Calu3 (cell line): Measurements from ENCODE around the gene REM2. TPM values are rescaled to one million over a fixed set of nuclear protein-coding genes. Genes with fewer than 3 reads are reported as not detected.

Source experiments
- BruUV-seq: library from RNA; stranded (reverse); fragments of 400-500 nt; replicated peaks from 2 replicates; lab custom pipeline; 2021; lab: Mats Ljungman, UMichigan
- CTCF ChIA-PET: fragments of 300-600 bp; sonication (Branson Sonifier 250); formaldehyde crosslinking; loops from one replicate; lab custom pipeline; 2022; ENCODE audit warnings: antibody characterized with exemption; lab: Charles Lee
- DNase-seq: peaks from one replicate; pipeline ENCODE4 v3.0.0; 2022
- H3K27ac Mint-ChIP-seq: one replicate; pipeline ENCODE4 v1.8.0; 2022; ENCODE audit warnings: mixed read lengths; ENCODE audit not compliant: unreplicated experiment
- H3K27me3 Mint-ChIP-seq: one replicate; pipeline ENCODE4 v1.8.0; 2022; ENCODE audit warnings: mixed read lengths; ENCODE audit not compliant: unreplicated experiment
- H3K36me3 Mint-ChIP-seq: one replicate; pipeline ENCODE4 v1.8.0; 2022; ENCODE audit warnings: mild to moderate bottlenecking, moderate library complexity, mixed read lengths; ENCODE audit not compliant: insufficient read depth, unreplicated experiment
- H3K4me1 Mint-ChIP-seq: one replicate; pipeline ENCODE4 v1.8.0; 2022; ENCODE audit warnings: mild to moderate bottlenecking, low read depth, mixed read lengths; ENCODE audit not compliant: unreplicated experiment
- H3K4me3 Mint-ChIP-seq: one replicate; pipeline ENCODE4 v1.8.0; 2022; ENCODE audit warnings: mild to moderate bottlenecking, low read depth, moderate library complexity, mixed read lengths; ENCODE audit not compliant: unreplicated experiment
- H3K9me3 Mint-ChIP-seq: one replicate; pipeline ENCODE4 v1.8.0; 2022; ENCODE audit warnings: low read depth, mixed read lengths; ENCODE audit not compliant: unreplicated experiment
- intact Hi-C: fragments of 100-400 bp; cut with micrococcal nuclease; formaldehyde crosslinking; loops from one replicate; pipeline ENCODE4 v1.10.0; 2022; ENCODE audit not compliant: unreplicated experiment
- total RNA-seq: library from RNA; stranded (reverse); gene quantifications from 2 replicates; pipeline ENCODE4 v1.2.3, GENCODE V29; 2022
- TF ChIP-seq, protein P1 (sequence below): fragments of 200-600 bp; IDR thresholded peaks from one replicate; pipeline ENCODE4 v1.8.0; 2022; ENCODE audit warnings: antibody characterized with exemption; ENCODE audit not compliant: unreplicated experiment

Gene REM2
- total RNA-seq, 1 experiment from 2014 or later, result 0.85 TPM

- TF ChIP-seq, protein P1, sequence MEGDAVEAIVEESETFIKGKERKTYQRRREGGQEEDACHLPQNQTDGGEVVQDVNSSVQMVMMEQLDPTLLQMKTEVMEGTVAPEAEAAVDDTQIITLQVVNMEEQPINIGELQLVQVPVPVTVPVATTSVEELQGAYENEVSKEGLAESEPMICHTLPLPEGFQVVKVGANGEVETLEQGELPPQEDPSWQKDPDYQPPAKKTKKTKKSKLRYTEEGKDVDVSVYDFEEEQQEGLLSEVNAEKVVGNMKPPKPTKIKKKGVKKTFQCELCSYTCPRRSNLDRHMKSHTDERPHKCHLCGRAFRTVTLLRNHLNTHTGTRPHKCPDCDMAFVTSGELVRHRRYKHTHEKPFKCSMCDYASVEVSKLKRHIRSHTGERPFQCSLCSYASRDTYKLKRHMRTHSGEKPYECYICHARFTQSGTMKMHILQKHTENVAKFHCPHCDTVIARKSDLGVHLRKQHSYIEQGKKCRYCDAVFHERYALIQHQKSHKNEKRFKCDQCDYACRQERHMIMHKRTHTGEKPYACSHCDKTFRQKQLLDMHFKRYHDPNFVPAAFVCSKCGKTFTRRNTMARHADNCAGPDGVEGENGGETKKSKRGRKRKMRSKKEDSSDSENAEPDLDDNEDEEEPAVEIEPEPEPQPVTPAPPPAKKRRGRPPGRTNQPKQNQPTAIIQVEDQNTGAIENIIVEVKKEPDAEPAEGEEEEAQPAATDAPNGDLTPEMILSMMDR, result no peak
- no peak for DNase-seq
- H3K27me3 Mint-ChIP-seq, result no peaks in the 10 kb centered on the region
- H3K4me3 Mint-ChIP-seq, result no peak overlapping the region
- H3K4me1 Mint-ChIP-seq, result peaks cover 21% of the 10 kb centered on the region
- intact Hi-C loops, result no loop called here
- H3K36me3 Mint-ChIP-seq, result peaks cover 38% of the 10 kb centered on the region
- no TSS peak for BruUV-seq
- no peak overlapping the region for H3K27ac Mint-ChIP-seq
- no peaks in the 10 kb centered on the region for H3K9me3 Mint-ChIP-seq
- CTCF ChIA-PET, result no interaction called here
Observed at GRCh38 chr14:22923746-22924145, 40.7 kb downstream of the REM2 start.

- no peak for DNase-seq
- no peaks in the 10 kb centered on the region for H3K27me3 Mint-ChIP-seq
- H3K36me3 Mint-ChIP-seq, result peaks cover 28% of the 10 kb centered on the region
- no peaks in the 10 kb centered on the region for H3K9me3 Mint-ChIP-seq
- H3K4me3 Mint-ChIP-seq, result no peak overlapping the region
- H3K4me1 Mint-ChIP-seq, result peaks cover 21% of the 10 kb centered on the region
- no TSS peak for BruUV-seq
- no peak overlapping the region for H3K27ac Mint-ChIP-seq
- TF ChIP-seq, protein P1, result no peak
- intact Hi-C loops, result no loop called here
- CTCF ChIA-PET, result no interaction called here
Observed at GRCh38 chr14:22925513-22925912, 42.5 kb downstream of the REM2 start.

- Mint-ChIP-seq H3K4me1 (peaks cover 21% of the 10 kb centered on the region), H3K27me3 (no peaks in the 10 kb centered on the region), H3K36me3 (peaks cover 24% of the 10 kb centered on the region), H3K4me3 (peak overlapping the region; percentile 17), H3K27ac (no peak overlapping the region), H3K9me3 (no peaks in the 10 kb centered on the region)
- intact Hi-C loops, result no loop called here
- CTCF ChIA-PET, result no interaction called here
- BruUV-seq, result no TSS peak
- TF ChIP-seq, protein P1, result no peak
- no peak for DNase-seq
Observed at GRCh38 chr14:22926316-22926715, 43.3 kb downstream of the REM2 start.

DNA sequence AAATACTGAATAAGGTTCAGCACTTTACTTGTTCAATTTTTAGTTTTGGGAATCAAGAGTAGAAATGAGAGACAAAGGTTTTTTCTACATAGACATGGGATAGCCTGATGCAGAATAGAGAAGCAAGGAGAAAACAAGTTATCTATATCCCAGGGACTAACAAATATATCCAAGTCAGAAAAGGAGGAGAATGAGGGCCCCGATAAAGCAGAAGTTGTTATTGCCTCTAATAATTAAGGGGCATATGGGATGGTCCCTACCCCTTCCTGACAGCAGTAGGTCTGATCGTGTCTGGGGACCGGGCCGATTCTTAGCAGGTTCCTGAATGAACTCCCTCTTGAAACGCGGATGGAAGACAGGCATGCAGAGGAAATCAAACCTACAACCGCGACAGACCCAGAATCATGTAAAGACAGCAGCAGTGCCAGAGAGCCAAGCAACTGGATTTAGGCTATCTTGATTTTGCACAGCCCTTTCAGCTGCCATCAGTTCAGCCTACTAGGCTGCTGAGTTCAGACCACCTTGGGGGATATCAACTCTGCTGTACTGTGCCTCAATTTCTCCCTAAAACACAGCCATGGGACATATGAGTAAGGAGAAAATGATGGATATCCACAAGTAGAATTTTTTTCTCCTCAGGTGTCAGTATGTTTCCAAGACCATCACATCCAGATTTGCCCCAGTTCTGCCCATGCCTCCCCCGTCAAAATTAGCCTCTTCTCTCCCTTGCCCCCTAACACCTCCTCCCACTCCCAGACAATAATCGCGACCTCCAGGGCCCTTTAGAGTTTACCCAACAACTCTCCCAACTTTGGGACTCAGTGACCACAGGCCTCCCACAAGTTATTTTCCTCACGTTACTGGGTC, 45.4 kb downstream of the REM2 start:
- Mint-ChIP-seq H3K9me3 (no peaks in the 10 kb centered on the region), H3K27me3 (no peaks in the 10 kb centered on the region), H3K27ac (no peak overlapping the region), H3K4me1 (peaks cover 9% of the 10 kb centered on the region), H3K36me3 (peaks cover 18% of the 10 kb centered on the region), H3K4me3 (no peak overlapping the region)
- DNase-seq, result no peak
- CTCF ChIA-PET, result interaction anchor here (1.1 to 2.3 kb wide), 7 partner anchors 10 to 140 kb away, joined by 4 to 10 read pairs (median 7); partner anchors contain the start of genes AJUBA, HAUS4 and RBM23
- intact Hi-C loops, result loop anchor here (1.0 kb wide), 1 partner anchor 130 kb away; no protein-coding TSS in a partner anchor
- TF ChIP-seq, protein P1, result no peak
- BruUV-seq, result TSS peak; percentile 54
